ENCODE results near the gene SASH3. TPM values are rescaled to one million over a fixed set of nuclear protein-coding genes. Genes with fewer than 3 reads are reported as not detected.
"Not testable (repeated sequence)": the region's sequence is repeated elsewhere in the genome, so short reads cannot be mapped to it uniquely, and the experiment has no call there.

SASH3 gene
- total RNA-seq (2014; rRNA removed; shearing (Covaris generic)): not detected in 2 replicates

DNA sequence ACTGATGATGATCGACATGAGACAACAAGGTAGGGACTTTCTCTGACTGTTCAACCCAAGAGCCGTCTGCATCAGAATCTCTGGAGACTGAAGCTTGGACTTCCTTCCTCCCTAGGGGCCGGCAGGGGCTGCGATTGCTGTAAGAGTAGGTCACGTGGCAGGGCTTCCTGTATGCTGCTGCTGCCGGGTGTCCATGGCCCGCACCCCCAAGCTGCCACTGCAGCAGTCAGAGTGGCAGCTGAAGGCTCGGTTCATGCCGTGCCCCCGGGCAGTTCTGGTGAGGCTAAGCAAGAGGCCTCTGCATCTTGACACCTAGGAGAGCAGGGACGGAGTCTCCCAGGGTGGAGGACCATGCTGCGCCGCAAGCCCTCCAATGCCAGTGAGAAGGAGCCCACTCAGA is at the start of gene SASH3:
TSS of gene SASH3 (plus strand) at position 203 of the 400 bp plus-strand sequence. CDS start at position 352, 149 bp downstream.
- no peak for DNase-seq (ENCODE audit: low spot score)

GRCh38 chrX:129731228-129731627 is 48.5 kb upstream of the SASH3 start:
- no peak for DNase-seq (ENCODE audit: low spot score)

GRCh38 chrX:129732857-129733256 is 46.9 kb upstream of the SASH3 start:
- no peak for DNase-seq (ENCODE audit: low spot score)

DNA sequence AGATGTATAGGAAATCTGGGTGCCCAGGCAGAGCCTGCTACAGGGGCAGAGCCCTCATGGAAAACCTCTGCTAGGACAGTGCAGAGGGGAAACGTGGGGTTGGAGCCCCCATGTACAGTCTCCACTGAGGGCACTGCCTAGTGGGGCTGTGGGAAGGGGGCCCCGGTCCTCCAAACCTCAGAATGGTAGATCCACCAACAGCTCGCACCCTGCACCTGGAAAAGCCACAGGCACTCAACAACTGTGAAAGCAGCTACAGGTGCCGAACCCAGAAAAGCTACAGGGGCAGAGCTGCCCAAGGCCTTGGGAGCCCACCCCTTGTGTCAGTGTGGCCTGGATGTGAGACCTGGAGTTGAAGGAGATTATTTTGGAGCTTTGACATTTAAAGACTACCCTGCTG is 46.4 kb upstream of the SASH3 start:
- no peak for DNase-seq (ENCODE audit: low spot score)

DNA sequence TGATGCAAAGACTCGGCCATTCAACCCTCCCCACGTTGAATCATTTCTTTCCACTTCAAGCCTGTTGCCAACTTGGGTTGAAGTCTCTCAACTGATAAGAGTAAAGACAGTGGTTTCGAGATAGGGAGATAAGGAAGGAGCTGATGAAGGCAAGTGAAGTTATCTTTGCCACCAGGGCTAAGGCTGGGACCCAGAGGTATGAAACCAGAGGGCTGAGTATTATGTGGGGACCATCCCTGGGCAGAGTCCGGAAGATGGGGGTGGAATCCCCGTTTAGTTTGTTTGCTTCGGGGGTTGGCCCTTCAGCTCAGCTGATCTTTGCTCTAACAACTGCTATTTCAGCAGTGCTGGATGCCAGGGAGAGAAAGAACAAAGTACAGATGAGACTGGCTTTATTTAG is 43.3 kb upstream of the SASH3 start:
- DNase-seq (ENCODE audit: low spot score): no peak

GRCh38 chrX:129737916-129738315 is 41.8 kb upstream of the SASH3 start:
- DNase-seq (ENCODE audit: low spot score): peak; percentile 31

DNA sequence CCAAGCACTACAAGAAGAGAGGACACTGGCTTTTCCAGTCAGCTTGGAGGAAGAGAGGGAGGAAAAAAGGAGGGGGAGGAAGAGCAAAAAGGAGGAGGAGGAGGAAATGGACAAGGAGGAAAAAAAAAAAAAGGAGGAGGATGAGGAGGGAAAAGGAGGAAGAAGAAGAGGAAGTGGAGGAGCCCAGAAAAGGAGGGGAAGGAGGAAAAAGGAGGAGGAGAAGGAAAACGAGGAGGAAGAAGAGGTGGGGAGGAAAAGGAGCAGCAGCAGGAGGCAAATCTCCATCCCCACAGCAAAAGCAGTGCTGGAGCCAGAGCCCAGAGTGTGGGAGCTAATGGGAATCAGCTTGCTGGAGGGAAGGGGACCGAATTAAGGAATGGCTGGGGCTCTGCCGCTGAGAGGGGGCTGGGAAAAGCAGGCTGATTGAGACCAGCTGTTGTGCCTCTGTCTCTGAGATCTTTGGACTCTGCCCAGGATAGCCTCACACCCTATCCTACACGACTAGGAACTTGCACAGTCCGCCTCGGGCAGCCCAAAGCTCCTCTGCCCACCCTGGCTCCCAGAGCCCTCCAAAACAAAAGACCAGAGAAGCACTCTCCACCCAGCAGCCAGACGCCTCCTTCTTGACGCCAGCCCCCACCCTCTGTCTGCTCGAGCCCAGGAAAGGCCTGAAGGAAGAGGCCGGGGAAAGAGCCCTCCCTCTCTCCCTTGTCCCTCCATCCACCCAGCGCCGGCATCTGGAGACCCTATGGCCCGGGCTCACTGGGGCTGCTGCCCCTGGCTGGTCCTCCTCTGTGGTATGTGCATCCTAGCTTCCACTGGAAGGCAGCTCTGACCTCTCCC is 41.1 kb upstream of the SASH3 start, which contains the start of gene XPNPEP2:
TSS of gene XPNPEP2 (plus strand) at position 514 of the 843 bp plus-strand sequence. CDS start at position 749, 235 bp downstream.
- DNase-seq (ENCODE audit: low spot score): no peak

- no peak for DNase-seq (ENCODE audit: low spot score)
Measured at GRCh38 chrX:129739578-129739977, 40.2 kb upstream of the SASH3 start.

- no peak for DNase-seq (ENCODE audit: low spot score)
Measured at GRCh38 chrX:129741880-129742758, 37.6 kb upstream of the SASH3 start.

DNA sequence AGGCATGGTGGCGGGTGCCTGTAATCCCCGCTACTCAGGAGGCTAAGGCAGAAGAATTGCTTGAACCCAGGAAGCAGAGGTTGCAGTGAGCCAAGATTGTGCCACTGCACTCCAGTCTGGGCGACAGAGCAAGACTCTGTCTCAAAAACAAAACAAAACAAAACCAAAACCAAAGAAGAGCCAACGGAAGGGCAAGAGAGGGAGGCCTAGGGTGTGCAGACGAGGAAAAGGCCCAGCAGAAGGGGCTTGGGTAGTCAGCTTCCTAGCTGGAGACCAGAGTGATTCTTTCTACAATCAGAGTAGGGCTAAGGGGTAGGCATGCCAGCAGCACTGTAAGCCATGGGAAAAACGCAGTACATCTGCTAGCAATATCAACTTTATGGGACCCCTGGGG is 37.0 kb upstream of the SASH3 start:
- not testable (repeated sequence) for DNase-seq (ENCODE audit: low spot score)

DNA sequence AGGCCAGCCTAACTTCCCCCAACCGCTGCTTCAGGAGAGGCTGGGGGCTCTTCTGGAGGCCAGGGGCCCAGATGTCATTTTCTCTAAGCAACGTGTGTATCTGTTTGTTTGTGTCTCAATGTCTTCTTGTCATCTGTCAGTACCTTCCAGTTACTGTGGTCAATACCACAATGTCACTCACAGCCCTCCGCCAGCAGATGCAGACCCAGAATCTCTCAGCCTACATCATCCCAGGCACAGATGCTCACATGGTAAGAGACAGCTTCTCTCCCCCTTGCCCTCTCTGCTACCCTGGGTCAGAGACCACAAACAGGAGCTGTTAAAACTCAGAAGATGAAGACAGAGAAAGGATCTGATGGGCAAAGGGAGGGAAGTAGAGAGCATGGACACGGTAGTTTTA is 35.9 kb upstream of the SASH3 start:
- DNase-seq (ENCODE audit: low spot score): no peak

DNA sequence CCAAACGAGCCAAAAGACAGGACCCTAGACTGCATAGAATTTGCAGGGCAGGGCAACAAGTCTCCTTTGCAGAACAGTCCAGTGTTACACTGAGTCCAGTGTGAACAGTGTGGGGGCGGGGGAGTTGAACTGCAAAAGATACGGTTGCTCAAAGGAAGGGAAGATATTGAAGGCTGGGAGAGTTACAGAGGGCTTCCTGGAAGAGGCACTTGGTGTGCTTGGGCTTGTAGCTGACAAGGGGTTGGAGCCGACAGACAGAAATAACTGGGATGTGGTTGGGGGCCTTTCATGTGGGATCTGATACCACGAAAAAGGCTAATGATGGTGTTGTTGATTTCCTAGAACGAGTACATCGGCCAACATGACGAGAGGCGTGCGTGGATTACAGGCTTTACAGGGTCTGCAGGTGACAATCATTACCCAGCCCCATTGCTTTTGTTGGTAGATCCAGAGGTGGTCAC is 34.9 kb upstream of the SASH3 start:
- DNase-seq (ENCODE audit: low spot score): no peak

DNA sequence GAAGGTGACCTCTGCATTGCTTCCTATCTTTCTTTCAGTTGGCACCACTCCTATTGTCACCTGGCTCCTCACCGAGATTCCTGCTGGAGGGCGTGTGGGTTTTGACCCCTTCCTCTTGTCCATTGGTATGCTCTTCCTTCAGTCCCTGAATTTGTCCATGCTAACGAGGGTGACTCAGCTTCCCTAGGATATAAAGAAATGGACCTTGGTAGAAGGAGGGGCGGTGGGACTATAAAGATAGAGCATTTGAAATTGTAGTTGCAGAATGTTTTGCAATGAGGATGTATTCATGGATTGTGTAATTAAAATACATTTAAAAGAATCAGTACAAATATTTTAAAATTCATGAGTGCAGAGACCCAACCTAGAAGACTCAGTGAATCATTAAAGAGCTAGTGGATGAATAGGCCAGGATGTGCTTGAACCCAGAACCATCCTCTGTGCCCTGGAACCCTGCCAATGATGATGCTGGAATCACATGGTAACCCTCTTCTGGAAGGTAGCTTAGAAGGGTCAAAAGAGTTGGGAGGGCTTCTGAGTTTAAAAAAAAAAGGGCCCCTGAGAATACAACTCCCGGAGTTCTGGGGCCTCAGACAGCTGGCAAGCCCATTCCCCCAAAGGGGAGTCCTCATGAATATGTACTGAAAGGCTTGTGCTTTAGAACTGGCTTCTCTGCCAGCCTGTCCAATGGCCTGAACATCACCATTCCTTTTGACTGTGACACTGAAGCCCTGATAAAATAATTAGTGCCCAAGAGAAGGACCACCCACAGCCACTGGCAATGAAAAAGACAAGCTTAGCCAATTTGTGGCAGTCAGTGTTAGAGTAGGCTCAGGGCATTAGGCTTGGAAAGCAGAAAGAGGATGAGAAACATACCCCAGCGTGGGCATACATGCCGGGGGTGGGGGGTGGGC is 32.9 kb upstream of the SASH3 start:
- no peak for DNase-seq (ENCODE audit: low spot score)

GRCh38 chrX:129747533-129747932 is 32.2 kb upstream of the SASH3 start:
- DNase-seq (ENCODE audit: low spot score): no peak

- DNase-seq (ENCODE audit: low spot score): no peak
Measured at GRCh38 chrX:129748305-129748704, 31.4 kb upstream of the SASH3 start.

DNA sequence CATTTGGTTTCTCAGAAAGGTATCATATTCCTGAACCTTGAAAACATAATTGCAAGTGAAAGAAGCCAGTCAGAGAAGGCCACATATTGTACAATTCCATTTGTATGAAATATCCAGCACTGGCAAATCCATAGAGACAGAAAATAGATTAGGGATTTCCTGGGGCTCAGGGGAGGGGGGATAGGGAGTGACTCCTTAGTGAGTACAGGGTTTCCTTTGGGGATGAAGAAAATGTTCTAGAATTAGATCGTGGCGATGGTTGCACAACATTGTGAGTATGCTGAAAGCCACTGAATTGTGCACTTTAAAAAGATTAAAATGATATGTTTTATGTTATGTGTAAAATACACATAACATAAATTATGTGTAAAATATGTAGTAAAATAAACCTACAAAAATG is 30.7 kb upstream of the SASH3 start:
- no peak for DNase-seq (ENCODE audit: low spot score)

DNA sequence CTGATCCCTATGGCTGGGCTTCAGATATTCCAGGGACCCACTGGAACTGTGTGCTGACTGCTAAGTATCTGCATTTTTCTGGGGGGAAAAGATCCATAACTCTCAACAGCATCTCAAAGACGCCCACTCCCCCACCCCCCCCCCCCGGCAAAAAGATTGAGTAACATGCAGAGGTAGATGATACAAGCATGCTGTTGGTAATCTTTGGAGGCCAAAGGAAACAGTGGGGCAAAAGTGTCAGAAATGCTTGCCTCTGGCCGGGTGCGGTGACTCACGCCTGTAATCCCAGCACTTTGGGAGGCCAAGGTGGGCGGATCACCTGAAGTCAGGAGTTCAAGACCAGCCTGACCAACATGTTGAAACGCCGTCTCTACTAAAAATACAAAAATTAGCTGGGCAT is 28.8 kb upstream of the SASH3 start:
- DNase-seq (ENCODE audit: low spot score): no peak

- DNase-seq (ENCODE audit: low spot score): no peak
Measured at GRCh38 chrX:129754056-129755024, 25.4 kb upstream of the SASH3 start.

GRCh38 chrX:129755779-129756650 is 23.7 kb upstream of the SASH3 start:
- DNase-seq (ENCODE audit: low spot score): no peak
